ENCODE measurements around the gene PXDN.
"Not testable (repeated sequence)": the region's sequence is repeated elsewhere in the genome, so short reads cannot be mapped to it uniquely, and the experiment has no call there.

PXDN gene

GRCh38 chr2:1784087-1784486, 39.8 kb upstream of the PXDN start:
- peak overlapping the region in 1 of 3 experiments; percentile 22 for H3K4me3 Mint-ChIP-seq
- TF ChIP-seq CTCF (IDR thresholded peaks at IDR 0.05; ENCODE audit: unreplicated experiment in 3 of 3), result no peak
- H3K9me3 Mint-ChIP-seq, result no peaks in the 10 kb centered on the region
- H3K27me3 Mint-ChIP-seq (ENCODE audit: low read depth), result peaks cover 46% of the 10 kb centered on the region
- no peaks in the 10 kb centered on the region for H3K36me3 Mint-ChIP-seq (ENCODE audit: low read depth)
- H3K4me1 Mint-ChIP-seq, result peaks cover 27% of the 10 kb centered on the region
- H3K27ac Mint-ChIP-seq, result no peak overlapping the region

GRCh38 chr2:1782514-1782913, 38.2 kb upstream of the PXDN start:
- Mint-ChIP-seq H3K27me3 (ENCODE audit: low read depth) (peaks cover 51% of the 10 kb centered on the region), H3K4me3 (no peak overlapping the region), H3K27ac (no peak overlapping the region), H3K9me3 (no peaks in the 10 kb centered on the region), H3K36me3 (ENCODE audit: low read depth) (no peaks in the 10 kb centered on the region), H3K4me1 (peaks cover 23% of the 10 kb centered on the region)
- no peak for TF ChIP-seq CTCF (IDR thresholded peaks at IDR 0.05; ENCODE audit: unreplicated experiment in 3 of 3)

- Mint-ChIP-seq H3K9me3 (no peaks in the 10 kb centered on the region), H3K27me3 (ENCODE audit: low read depth) (peaks cover 51% of the 10 kb centered on the region), H3K4me1 (peaks cover 20% of the 10 kb centered on the region), H3K4me3 (no peak overlapping the region), H3K27ac (no peak overlapping the region), H3K36me3 (ENCODE audit: low read depth) (no peaks in the 10 kb centered on the region)
- no peak for TF ChIP-seq CTCF (IDR thresholded peaks at IDR 0.05; ENCODE audit: unreplicated experiment in 3 of 3)
Observed at GRCh38 chr2:1781291-1782080, 37.2 kb upstream of the PXDN start.

- Mint-ChIP-seq H3K4me3 (no peak overlapping the region), H3K27ac (no peak overlapping the region), H3K4me1 (peaks cover 20% of the 10 kb centered on the region), H3K36me3 (ENCODE audit: low read depth) (no peaks in the 10 kb centered on the region), H3K9me3 (no peaks in the 10 kb centered on the region), H3K27me3 (ENCODE audit: low read depth) (peaks cover 51% of the 10 kb centered on the region)
- no peak for TF ChIP-seq CTCF (IDR thresholded peaks at IDR 0.05; ENCODE audit: unreplicated experiment in 3 of 3)
Observed at GRCh38 chr2:1780693-1781092, 36.4 kb upstream of the PXDN start.

- H3K27ac Mint-ChIP-seq; H3K36me3 Mint-ChIP-seq (ENCODE audit: low read depth); H3K9me3 Mint-ChIP-seq; H3K4me3 Mint-ChIP-seq: not testable (repeated sequence)
- H3K27me3 Mint-ChIP-seq (ENCODE audit: low read depth), result peaks cover 51% of the 10 kb centered on the region
- H3K4me1 Mint-ChIP-seq, result peaks cover 20% of the 10 kb centered on the region
Observed at GRCh38 chr2:1780054-1780453, 35.7 kb upstream of the PXDN start.

- Mint-ChIP-seq H3K9me3 (no peaks in the 10 kb centered on the region), H3K4me1 (peaks cover 24% of the 10 kb centered on the region), H3K27ac (no peak overlapping the region), H3K27me3 (ENCODE audit: low read depth) (peaks cover 55% of the 10 kb centered on the region), H3K4me3 (no peak overlapping the region), H3K36me3 (ENCODE audit: low read depth) (no peaks in the 10 kb centered on the region)
- no peak for TF ChIP-seq CTCF (IDR thresholded peaks at IDR 0.05; ENCODE audit: unreplicated experiment in 3 of 3)
Observed at GRCh38 chr2:1778566-1778965, 34.3 kb upstream of the PXDN start.

Data from nephron (organoid).